B cell (primary cell): ENCODE results near the gene WDR27. TPM values are rescaled to one million over a fixed set of nuclear protein-coding genes. Genes with fewer than 3 reads are reported as not detected.

Experiments
- ATAC-seq: fragments of 200-7000 bp; cut with Tn5 transposase; one replicate; pipeline ENCODE4 v1.10.0; 2021; ENCODE audit warnings: low read depth, mild to moderate bottlenecking, moderate number of reproducible peaks, moderate library complexity
- CTCF ChIA-PET: fragments of 350-600 bp; sonication (Branson Sonifier 250); formaldehyde crosslinking; loops from one replicate; lab custom pipeline; 2021; ENCODE audit warnings: antibody characterized with exemption, inconsistent platforms; lab: Charles Lee
- POLR2A ChIA-PET: fragments of 350-600 bp; sonication (Branson Sonifier 250); formaldehyde crosslinking; loops from one replicate; lab custom pipeline; 2021; ENCODE audit warnings: antibody characterized with exemption; lab: Charles Lee
- DNase-seq: peaks from one replicate; pipeline ENCODE4 v3.0.0; 2013
- H2AFZ ChIP-seq: 2 replicates; pipeline ENCODE4 v1.6.1; 2012; ENCODE audit warnings: mild to moderate bottlenecking, low read depth, low read length; ENCODE audit not compliant: insufficient read depth, poor library complexity, severe bottlenecking
- H3K27ac ChIP-seq, 2 donors: 1 replicate in 1 of 2; 2 replicates in 1 of 2; pipeline ENCODE4 v1.5.1; 2012 to 2013; ENCODE audit warnings: low read length in 2 of 2, mild to moderate bottlenecking in 2 of 2, moderate library complexity in 1 of 2
- H3K27me3 ChIP-seq, 4 experiments: fragments of 200-600 bp in 1 of 4; sonication (generic) in 1 of 4; replicated peaks in 1 of 4; 1 replicate in 2 of 4; 2 replicates in 2 of 4; pipeline versions ENCODE4 v1.6.1 to v1.7.0; 2013 to 2016; ENCODE audit warnings: low read length in 3 of 4, mild to moderate bottlenecking in 2 of 4, mixed read lengths in 1 of 4, moderate library complexity in 1 of 4; ENCODE audit not compliant: insufficient read depth in 4 of 4, control insufficient read depth in 3 of 4; ENCODE audit errors: control extremely low read depth in 1 of 4
- H3K36me3 ChIP-seq, 2 experiments: replicated peaks in 1 of 2; 1 replicate in 1 of 2; 2 replicates in 1 of 2; pipeline versions ENCODE4 v1.6.1 to v1.7.1; 2013; ENCODE audit warnings: low read length in 1 of 2; ENCODE audit not compliant: insufficient read depth in 2 of 2, control insufficient read depth in 1 of 2; ENCODE audit errors: control extremely low read depth in 1 of 2, extremely low read depth in 1 of 2
- H3K4me1 ChIP-seq, 2 donors: fragments of 200-600 bp in 1 of 2; sonication (generic) in 1 of 2; 1 replicate in 1 of 2; 2 replicates in 1 of 2; pipeline versions ENCODE4 v1.5.1 to v1.6.1; 2013 to 2017; ENCODE audit warnings: low read length in 2 of 2; ENCODE audit not compliant: control insufficient read depth in 2 of 2, insufficient read depth in 2 of 2
- H3K4me2 ChIP-seq: replicated peaks from 2 replicates; pipeline ENCODE3; 2012; ENCODE audit warnings: mild to moderate bottlenecking, low read depth, low read length; ENCODE audit not compliant: poor library complexity, severe bottlenecking
- H3K4me3 ChIP-seq, 5 experiments: fragments of 200-600 bp in 1 of 5; sonication (generic) in 1 of 5; 1 replicate in 3 of 5; 2 replicates in 2 of 5; pipeline versions ENCODE4 v1.5.1 to v1.7.0; 2011 to 2016; ENCODE audit warnings: low read length in 4 of 5, mild to moderate bottlenecking in 4 of 5, low read depth in 2 of 5, control low read depth in 1 of 5, moderate library complexity in 1 of 5; ENCODE audit not compliant: insufficient read depth in 1 of 5; ENCODE audit errors: control extremely low read depth in 1 of 5, extremely low read depth in 1 of 5
- H3K79me2 ChIP-seq: fragments of 200-600 bp; sonication (generic); one replicate; pipeline ENCODE4 v1.6.0; 2016; ENCODE audit warnings: low read length; ENCODE audit not compliant: control insufficient read depth, insufficient read depth
- H3K9ac ChIP-seq: fragments of 200-600 bp; sonication (generic); 2 replicates; pipeline ENCODE4 v1.6.1; 2017; ENCODE audit warnings: mild to moderate bottlenecking, low read length, moderate library complexity
- H3K9me3 ChIP-seq, 3 donors: one replicate each; pipeline versions ENCODE4 v1.6.1 to v1.7.1; 2013; ENCODE audit warnings: low read length in 2 of 3; ENCODE audit not compliant: control insufficient read depth in 2 of 3, insufficient read depth in 1 of 3; ENCODE audit errors: control extremely low read depth in 1 of 3
- H4K20me1 ChIP-seq: 2 replicates; pipeline ENCODE4 v1.6.0; 2012; ENCODE audit warnings: mild to moderate bottlenecking, low read length; ENCODE audit not compliant: insufficient read depth, control insufficient read depth, poor library complexity, severe bottlenecking
- H3K27ac Mint-ChIP-seq: one replicate; pipeline ENCODE4 v1.8.0; 2021; ENCODE audit warnings: mixed read lengths
- H3K27me3 Mint-ChIP-seq: one replicate; pipeline ENCODE4 v1.8.0; 2021; ENCODE audit warnings: mixed read lengths
- H3K4me1 Mint-ChIP-seq: one replicate; pipeline ENCODE4 v1.8.0; 2021; ENCODE audit warnings: mixed read lengths
- H3K4me3 Mint-ChIP-seq: one replicate; pipeline ENCODE4 v1.8.0; 2021; ENCODE audit warnings: mixed read lengths
- H3K9me3 Mint-ChIP-seq: one replicate; pipeline ENCODE4 v1.8.0; 2022; ENCODE audit warnings: mixed read lengths; ENCODE audit not compliant: insufficient read depth
- CTCF ChIP-seq: fragments of 200-600 bp; IDR thresholded peaks from one replicate; pipeline ENCODE4 v1.8.0; 2022; ENCODE audit warnings: antibody characterized with exemption, mild to moderate bottlenecking
- EZH2 ChIP-seq: IDR thresholded peaks from 2 replicates; pipeline ENCODE4 v1.6.1; 2012; ENCODE audit warnings: borderline replicate concordance, low read depth, mild to moderate bottlenecking, moderate library complexity, low read length; ENCODE audit not compliant: insufficient read depth, poor library complexity, severe bottlenecking
- WGBS: methylation state at CpG from one replicate; pipeline ENCODE4 v1.1.5; 2013; ENCODE audit warnings: missing lambda C conversion rate; ENCODE audit not compliant: insufficient coverage; 5-methylcytosine and 5-hydroxymethylcytosine counted together
- intact Hi-C: fragments of 100-400 bp; cut with micrococcal nuclease; formaldehyde crosslinking; loops from one replicate; pipeline ENCODE4 v1.10.0; 2022
- polyA plus RNA-seq: library from polyadenylated mRNA; depleted of rRNA; stranded (reverse); fragments of >200 nt; gene quantifications from 2 replicates; pipeline ENCODE4 v1.2.3, GENCODE V29; 2012
- total RNA-seq, 2 donors: library from RNA; stranded (reverse); fragments of 120-200 nt in 1 of 2; gene quantifications; 1 replicate in 1 of 2; 2 replicates in 1 of 2; pipeline versions ENCODE4 v1.2.3 to v1.2.4, GENCODE V29; 2013 to 2022

WDR27 gene
- total and polyA plus RNA-seq, 2 donors (not counting 1 experiment from before 2014, with no cell fraction given), result 64.3 to 86.3 TPM

GRCh38 chr6:169579407-169580111 is 122.3 kb downstream of the WDR27 start:
- ATAC-seq (no peak), DNase-seq (no peak)
- no peak overlapping the region for H3K4me2 ChIP-seq
- Mint-ChIP-seq H3K9me3 (no peaks in the 10 kb centered on the region), H3K27ac (no peak overlapping the region), H3K4me1 (peaks cover 25% of the 10 kb centered on the region), H3K27me3 (no peaks in the 10 kb centered on the region), H3K4me3 (no peak overlapping the region)
- no peaks in the 10 kb centered on the region for H3K79me2 ChIP-seq
- no peaks in the 10 kb centered on the region for H3K27me3 ChIP-seq
- intact Hi-C loops, result loop anchor here (10.0 kb wide), 1 partner anchor 125 kb away; the partner anchor contains the start of genes C6orf120 and WDR27
- no peak overlapping the region for H3K4me3 ChIP-seq
- peaks cover 0 to 14% (median 0%) of the 10 kb centered on the region in 3 donors for H3K9me3 ChIP-seq
- ChIA-PET CTCF (no interaction called here), POLR2A (no interaction called here)
- peaks cover 20 to 22% of the 10 kb centered on the region in 2 donors for H3K4me1 ChIP-seq
- no peak overlapping the region for H3K27ac ChIP-seq
- no peak for TF ChIP-seq EZH2
- no peak for TF ChIP-seq CTCF
- H2AFZ ChIP-seq, result no peak overlapping the region
- H3K36me3 ChIP-seq, result no peaks in the 10 kb centered on the region
- 98% methylated on average over 4 of the region's 7 CpGs for WGBS
- no peak overlapping the region for H3K9ac ChIP-seq
- H4K20me1 ChIP-seq, result no peaks in the 10 kb centered on the region

- CTCF ChIA-PET, result interaction anchor here (1.1 kb wide), 1 partner anchor 9 kb away, joined by 4 read pairs; no protein-coding TSS in a partner anchor
Measured at GRCh38 chr6:169577974-169578373, 123.9 kb downstream of the WDR27 start.

More at GRCh38 chr6:169577974-169578373, 123.9 kb downstream of the WDR27 start:
- Histone ChIP-seq H3K9me3 (peaks cover 0 to 14% (median 0%) of the 10 kb centered on the region in 3 donors), H3K9ac (no peak overlapping the region), H3K36me3 (no peaks in the 10 kb centered on the region), H3K27me3 (no peaks in the 10 kb centered on the region), H3K4me1 (peaks cover 4 to 11% of the 10 kb centered on the region in 2 donors), H3K27ac (no peak overlapping the region), H2AFZ (no peak overlapping the region), H3K4me2 (no peak overlapping the region), H4K20me1 (no peaks in the 10 kb centered on the region), H3K79me2 (no peaks in the 10 kb centered on the region), H3K4me3 (no peak overlapping the region)
- TF ChIP-seq EZH2 (no peak), CTCF (no peak)
- intact Hi-C loops, result no loop called here
- 98% methylated on average over 12 of the region's 14 CpGs for WGBS
- no peaks in the 10 kb centered on the region for H3K27me3 Mint-ChIP-seq
- no peaks in the 10 kb centered on the region for H3K9me3 Mint-ChIP-seq
- no peak overlapping the region for H3K27ac Mint-ChIP-seq
- POLR2A ChIA-PET, result no interaction called here
- H3K4me3 Mint-ChIP-seq, result no peak overlapping the region
- ATAC-seq (no peak), DNase-seq (no peak)
- H3K4me1 Mint-ChIP-seq, result peaks cover 9% of the 10 kb centered on the region
